Vagina (tissue), 2 donors: ENCODE measurements around the gene ID1. TPM values are rescaled to one million over a fixed set of nuclear protein-coding genes. Genes with fewer than 3 reads are reported as not detected.
A peak's percentile ranks its signal among the peaks of the same experiment; 100 is the strongest.

ENCODE experiments used
- DNase-seq, 2 donors: peaks; one replicate each; pipeline ENCODE4 v3.0.0-alpha.2; 2017; ENCODE audit errors: extremely low spot score in 2 of 2
- H3K27ac ChIP-seq: fragments of 200-600 bp; sonication (generic); one replicate; pipeline ENCODE4 v1.5.1; 2019
- H3K27me3 ChIP-seq: fragments of 200-600 bp; sonication (generic); one replicate; pipeline ENCODE4 v1.5.1; 2019
- H3K36me3 ChIP-seq, 2 donors: fragments of 200-600 bp; sonication (generic); one replicate each; pipeline ENCODE4 v1.5.1; 2017 to 2019
- H3K4me1 ChIP-seq: fragments of 200-600 bp; sonication (generic); one replicate; pipeline ENCODE4 v1.5.1; 2019
- H3K4me3 ChIP-seq, 2 donors: fragments of 200-600 bp; sonication (generic); 1 replicate in 1 of 2; 2 replicates in 1 of 2; pipeline ENCODE4 v1.5.1; 2016 to 2019
- H3K9me3 ChIP-seq: fragments of 200-600 bp; sonication (generic); one replicate; pipeline ENCODE4 v1.5.1; 2019
- POLR2A ChIP-seq, 2 donors: fragments of 450-650 bp; IDR thresholded peaks; one replicate each; pipeline ENCODE4 v1.6.1; 2017; ENCODE audit warnings: antibody characterized with exemption in 2 of 2, mild to moderate bottlenecking in 2 of 2, moderate library complexity in 2 of 2
- POLR2AphosphoS5 ChIP-seq, 2 donors: sonication (generic); formaldehyde crosslinking; IDR thresholded peaks; one replicate each; pipeline ENCODE4 v1.9.0; 2017; ENCODE audit warnings: antibody characterized with exemption in 2 of 2, mild to moderate bottlenecking in 2 of 2, low read depth in 1 of 2; ENCODE audit not compliant: insufficient read depth in 1 of 2
- intact Hi-C: fragments of 100-400 bp; cut with DNase I; formaldehyde crosslinking; loops from one replicate; pipeline ENCODE4 v1.15.1; 2023
- total RNA-seq: library from RNA; depleted of rRNA; stranded (reverse); fragments of >200 nt; gene quantifications from one replicate; pipeline ENCODE4 v1.2.3, GENCODE V29; 2016
- TF ChIP-seq, protein P1 (sequence below), 3 experiments: fragments of 450-650 bp in 2 of 3; fragments of 200-600 bp in 1 of 3; sonication (generic) in 1 of 3; IDR thresholded peaks; one replicate each; pipeline ENCODE4 v1.5.1; 2017 to 2019; ENCODE audit warnings: antibody characterized with exemption in 3 of 3, mild to moderate bottlenecking in 2 of 3, moderate library complexity in 2 of 3

ID1 gene
- total RNA-seq, 1 donor from 2014 or later: 1,190 TPM

DNA sequence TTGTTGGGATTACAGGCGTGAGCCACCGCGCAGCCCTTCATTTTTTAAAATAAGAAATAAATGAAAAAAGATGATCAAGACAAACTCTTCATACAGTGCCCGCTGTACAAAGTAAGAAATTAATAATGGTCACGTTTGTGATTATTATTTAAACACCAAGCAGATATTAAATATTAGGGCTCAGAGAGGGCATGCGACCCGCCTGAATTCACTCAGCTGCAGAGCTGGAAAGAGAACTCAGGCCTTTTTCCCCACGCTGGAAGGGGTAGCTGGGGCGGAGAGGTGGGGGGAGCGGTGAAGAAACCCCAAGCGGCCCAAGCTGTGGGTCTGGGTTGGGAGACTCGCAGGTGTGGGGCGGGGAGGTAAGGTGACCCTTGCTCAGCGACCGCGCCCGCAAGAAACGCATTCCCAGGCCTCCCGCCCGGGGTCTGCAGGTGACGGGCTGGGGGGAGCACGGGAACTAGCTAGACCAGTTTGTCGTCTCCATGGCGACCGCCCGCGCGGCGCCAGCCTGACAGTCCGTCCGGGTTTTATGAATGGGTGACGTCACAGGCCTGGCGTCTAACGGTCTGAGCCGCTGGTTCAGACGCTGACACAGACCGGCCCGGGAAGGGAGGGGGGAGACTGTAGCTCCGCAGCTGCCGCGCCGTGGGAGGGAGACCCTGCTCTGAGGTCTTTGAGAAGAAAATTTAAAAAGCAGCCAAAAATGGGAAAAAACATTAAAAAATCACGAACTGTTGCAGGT lies 1.1 kb upstream of the ID1 start:
- DNase-seq: peak in 1 of 2 donors; percentile 97
- Histone ChIP-seq H3K27ac (peak overlapping the region; percentile 77), H3K27me3 (no peaks in the 10 kb centered on the region), H3K36me3 (no peaks in the 10 kb centered on the region), H3K4me3 (peak overlapping the region; percentile 71 to 96), H3K4me1 (peaks cover 56% of the 10 kb centered on the region), H3K9me3 (no peaks in the 10 kb centered on the region)
- TF ChIP-seq POLR2AphosphoS5 (IDR thresholded peaks at IDR 0.05; ENCODE audit: insufficient read depth in 1 of 2, low read depth in 1 of 2) (peak; percentile 68 to 76), POLR2A (IDR thresholded peaks at IDR 0.05) (peak in 1 of 2 donors; percentile 57)
- TF ChIP-seq, protein P1, sequence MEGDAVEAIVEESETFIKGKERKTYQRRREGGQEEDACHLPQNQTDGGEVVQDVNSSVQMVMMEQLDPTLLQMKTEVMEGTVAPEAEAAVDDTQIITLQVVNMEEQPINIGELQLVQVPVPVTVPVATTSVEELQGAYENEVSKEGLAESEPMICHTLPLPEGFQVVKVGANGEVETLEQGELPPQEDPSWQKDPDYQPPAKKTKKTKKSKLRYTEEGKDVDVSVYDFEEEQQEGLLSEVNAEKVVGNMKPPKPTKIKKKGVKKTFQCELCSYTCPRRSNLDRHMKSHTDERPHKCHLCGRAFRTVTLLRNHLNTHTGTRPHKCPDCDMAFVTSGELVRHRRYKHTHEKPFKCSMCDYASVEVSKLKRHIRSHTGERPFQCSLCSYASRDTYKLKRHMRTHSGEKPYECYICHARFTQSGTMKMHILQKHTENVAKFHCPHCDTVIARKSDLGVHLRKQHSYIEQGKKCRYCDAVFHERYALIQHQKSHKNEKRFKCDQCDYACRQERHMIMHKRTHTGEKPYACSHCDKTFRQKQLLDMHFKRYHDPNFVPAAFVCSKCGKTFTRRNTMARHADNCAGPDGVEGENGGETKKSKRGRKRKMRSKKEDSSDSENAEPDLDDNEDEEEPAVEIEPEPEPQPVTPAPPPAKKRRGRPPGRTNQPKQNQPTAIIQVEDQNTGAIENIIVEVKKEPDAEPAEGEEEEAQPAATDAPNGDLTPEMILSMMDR (IDR thresholded peaks at IDR 0.05): no peak
- intact Hi-C loops: loop anchor here (2.0 kb wide), 1 partner anchor 31 kb away; no protein-coding TSS in a partner anchor

DNA sequence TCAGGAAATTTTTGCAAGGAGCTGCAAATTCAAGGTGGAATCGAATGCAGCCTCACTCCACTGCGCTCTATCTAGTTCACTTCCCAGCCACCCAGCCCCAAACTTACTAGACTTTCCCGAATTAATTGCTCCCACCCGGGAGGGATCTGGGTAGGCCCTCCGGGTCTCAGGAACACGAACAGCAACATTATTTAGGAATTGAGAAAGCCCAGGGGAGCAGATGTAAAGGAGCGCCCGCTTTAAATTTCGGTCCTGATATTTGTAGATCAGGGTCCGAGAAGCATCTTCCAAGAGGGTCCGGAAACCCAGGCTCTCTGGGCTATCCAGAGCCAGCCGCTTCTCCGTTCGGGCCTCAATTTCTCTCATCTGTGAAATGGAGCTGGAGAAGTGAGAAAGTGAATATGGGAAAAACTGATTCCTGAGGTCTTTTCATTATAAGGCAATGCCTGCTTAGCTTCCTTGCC lies 490 bp upstream of the ID1 start:
- TF ChIP-seq POLR2A (IDR thresholded peaks at IDR 0.05): no peak
- TF ChIP-seq, protein P1 (IDR thresholded peaks at IDR 0.05): no peak
- TF ChIP-seq POLR2AphosphoS5 (IDR thresholded peaks at IDR 0.05; ENCODE audit: insufficient read depth in 1 of 2, low read depth in 1 of 2): no peak
- Histone ChIP-seq H3K4me3 (peak overlapping the region; percentile 71 to 96), H3K27me3 (no peaks in the 10 kb centered on the region), H3K27ac (peak overlapping the region; percentile 77), H3K36me3 (no peaks in the 10 kb centered on the region), H3K9me3 (no peaks in the 10 kb centered on the region), H3K4me1 (peaks cover 60% of the 10 kb centered on the region)
- DNase-seq: no peak
- intact Hi-C loops: loop anchor here (2.0 kb wide), 1 partner anchor 32 kb away; no protein-coding TSS in a partner anchor

GRCh38 chr20:31605902-31606803 lies 1.1 kb downstream of the ID1 start:
- peak overlapping the region; percentile 77 for H3K27ac ChIP-seq
- DNase-seq: no peak
- H3K4me1 ChIP-seq: peaks cover 69% of the 10 kb centered on the region
- H3K4me3 ChIP-seq: peak overlapping the region; percentile 71 to 96
- H3K27me3 ChIP-seq: no peaks in the 10 kb centered on the region
- intact Hi-C loops: loop anchor here (2.0 kb wide), 1 partner anchor 33 kb away; no protein-coding TSS in a partner anchor
- TF ChIP-seq POLR2A (IDR thresholded peaks at IDR 0.05): no peak
- peak in 1 of 2 donors; percentile 72 for TF ChIP-seq POLR2AphosphoS5 (IDR thresholded peaks at IDR 0.05; ENCODE audit: insufficient read depth in 1 of 2, low read depth in 1 of 2)
- TF ChIP-seq, protein P1 (IDR thresholded peaks at IDR 0.05): no peak
- no peaks in the 10 kb centered on the region for H3K36me3 ChIP-seq
- no peaks in the 10 kb centered on the region for H3K9me3 ChIP-seq

DNA sequence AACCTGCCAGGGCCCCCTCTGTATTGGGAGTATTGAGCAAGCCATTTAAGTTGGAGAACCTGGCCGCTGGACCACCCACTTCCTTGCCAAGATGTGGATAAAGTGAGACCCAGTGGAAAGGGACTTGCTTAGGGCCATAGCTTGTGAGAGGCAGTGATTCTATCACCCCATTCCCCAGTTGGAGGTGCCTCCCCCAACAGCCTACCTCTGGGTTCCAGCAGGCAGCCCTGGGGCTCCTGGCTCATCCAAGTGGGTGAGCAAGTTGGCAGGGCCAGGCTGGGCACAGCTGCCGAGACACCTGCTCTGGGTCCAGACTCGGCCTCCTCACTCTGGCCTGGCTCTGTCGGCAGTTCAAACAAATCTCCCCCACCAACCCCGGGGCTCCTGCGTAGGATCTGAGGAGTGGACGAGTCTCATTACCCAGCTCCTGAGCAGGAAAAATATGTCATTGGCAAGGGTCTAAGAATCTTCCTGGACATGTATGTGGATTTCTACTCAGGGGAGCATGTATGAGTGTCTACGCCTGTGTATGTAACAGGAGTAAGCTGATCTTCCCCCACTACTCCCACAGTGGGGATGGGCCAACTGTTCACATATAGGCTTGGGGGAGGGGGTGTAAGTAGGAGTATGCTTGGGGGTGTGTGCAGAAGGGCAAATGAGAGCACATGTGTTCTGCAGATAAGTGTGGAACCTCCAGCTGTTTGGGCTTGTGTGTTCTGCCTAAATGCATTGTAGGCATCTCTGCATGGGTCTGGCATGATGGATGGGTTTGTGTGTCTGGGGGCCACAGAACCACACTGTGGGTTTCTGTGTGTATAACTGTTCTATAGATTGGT lies 1.9 kb downstream of the ID1 start:
- no peaks in the 10 kb centered on the region for H3K36me3 ChIP-seq
- peak overlapping the region; percentile 71 to 96 for H3K4me3 ChIP-seq
- no peaks in the 10 kb centered on the region for H3K27me3 ChIP-seq
- peak overlapping the region; percentile 77 for H3K27ac ChIP-seq
- H3K9me3 ChIP-seq: no peaks in the 10 kb centered on the region
- no peak for DNase-seq
- TF ChIP-seq, protein P1 (IDR thresholded peaks at IDR 0.05): no peak
- peak in 1 of 2 donors; percentile 39 for TF ChIP-seq POLR2AphosphoS5 (IDR thresholded peaks at IDR 0.05; ENCODE audit: insufficient read depth in 1 of 2, low read depth in 1 of 2)
- peaks cover 78% of the 10 kb centered on the region for H3K4me1 ChIP-seq
- intact Hi-C loops: no loop called here
